ENCODE data around the gene GSTT2B.
"Not testable (repeated sequence)": the region's sequence is repeated elsewhere in the genome, so short reads cannot be mapped to it uniquely, and the experiment has no call there.

The GSTT2B gene

DNA sequence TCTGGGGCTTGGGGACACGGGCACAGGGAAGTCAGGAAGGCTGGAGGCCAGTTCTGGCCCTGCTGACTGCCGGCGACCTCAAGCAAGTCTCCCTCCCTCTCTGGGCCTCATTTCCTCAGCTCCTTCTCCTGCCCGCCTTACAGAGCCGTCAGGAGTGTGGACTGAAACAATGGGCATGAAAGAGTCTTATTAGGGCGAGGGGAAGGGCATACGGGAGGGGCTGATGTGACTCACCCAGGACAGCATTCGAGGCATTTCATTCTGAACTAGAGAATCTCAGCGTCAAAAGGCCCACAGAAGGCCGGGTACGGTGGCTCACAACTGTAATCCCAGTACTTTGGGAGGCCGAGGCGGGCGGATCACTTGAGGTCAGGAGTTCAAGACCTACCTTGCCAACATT is 20.8 kb downstream of the GSTT2B start:
- not testable (repeated sequence) for DNase-seq (ENCODE audit: low read depth)

DNA sequence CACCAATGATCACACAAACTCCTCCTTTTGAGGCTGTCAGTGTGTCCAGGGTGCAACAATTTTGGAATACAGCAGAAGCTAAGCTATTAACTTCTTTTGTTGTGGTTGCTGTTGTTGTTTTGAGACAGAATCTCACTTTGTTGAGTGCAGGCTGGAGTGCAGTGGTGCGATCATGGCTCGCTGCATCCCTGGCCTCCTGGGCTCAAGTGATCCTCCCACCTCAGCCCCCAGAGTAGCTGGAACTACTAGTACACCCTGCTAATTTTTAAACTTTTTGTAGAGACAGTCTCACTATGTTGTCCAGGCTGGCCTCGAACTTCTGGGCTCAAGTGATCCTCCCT is 22.0 kb downstream of the GSTT2B start:
- no peak for DNase-seq (ENCODE audit: low read depth)

DNA sequence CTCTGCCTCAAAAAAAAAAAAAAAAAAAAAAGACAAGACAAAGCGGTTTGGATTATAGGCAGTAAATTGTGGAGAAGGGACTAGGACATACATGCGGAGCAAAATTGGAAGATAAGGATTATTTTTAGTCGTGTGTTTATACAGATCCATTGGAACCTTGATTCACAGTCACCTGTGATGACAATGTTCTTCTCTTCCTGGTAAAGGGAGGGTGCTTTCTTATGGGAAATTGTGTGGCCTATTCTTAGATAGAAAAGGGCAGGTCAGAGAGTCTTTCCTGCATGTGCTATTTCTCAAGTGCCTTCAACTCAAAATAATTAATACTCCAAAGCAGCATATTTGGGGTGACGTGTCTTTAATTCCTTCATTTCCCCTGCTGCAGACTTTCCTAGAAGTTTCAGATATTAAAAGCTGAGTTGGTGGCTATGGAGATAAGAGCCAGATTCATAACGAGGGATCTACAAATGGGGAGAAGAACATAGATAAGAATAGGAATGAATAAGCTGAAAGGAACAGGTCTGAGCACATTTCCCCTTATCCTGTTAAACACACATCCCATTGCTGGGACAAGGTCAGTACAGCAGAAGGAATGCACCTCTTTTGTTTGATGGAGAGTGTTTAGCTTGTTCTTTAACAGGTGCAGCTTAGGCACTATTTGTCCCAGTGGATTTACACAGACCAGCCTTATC is 22.5 kb downstream of the GSTT2B start:
- DNase-seq (ENCODE audit: low read depth), result no peak

DNA sequence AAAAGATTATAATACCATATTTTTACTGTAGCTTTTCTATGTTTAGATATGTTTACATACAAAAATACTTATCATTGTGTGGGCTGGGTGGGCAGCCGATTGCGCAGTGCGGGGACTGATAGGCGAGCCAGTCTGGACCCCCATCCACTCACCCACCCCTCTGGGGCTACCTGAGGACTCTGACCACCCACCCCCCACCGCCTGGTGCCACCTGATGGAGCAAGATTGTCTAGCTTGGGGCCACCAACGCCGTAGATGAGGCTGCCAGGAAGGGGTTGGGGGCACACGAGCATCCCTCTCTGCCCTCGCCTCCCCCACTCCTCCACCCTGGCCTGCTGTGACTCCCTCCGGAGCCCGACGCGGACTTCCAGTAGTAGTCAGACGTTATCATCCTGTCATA is 34.4 kb downstream of the GSTT2B start:
- no peak for DNase-seq (ENCODE audit: low read depth)

DNA sequence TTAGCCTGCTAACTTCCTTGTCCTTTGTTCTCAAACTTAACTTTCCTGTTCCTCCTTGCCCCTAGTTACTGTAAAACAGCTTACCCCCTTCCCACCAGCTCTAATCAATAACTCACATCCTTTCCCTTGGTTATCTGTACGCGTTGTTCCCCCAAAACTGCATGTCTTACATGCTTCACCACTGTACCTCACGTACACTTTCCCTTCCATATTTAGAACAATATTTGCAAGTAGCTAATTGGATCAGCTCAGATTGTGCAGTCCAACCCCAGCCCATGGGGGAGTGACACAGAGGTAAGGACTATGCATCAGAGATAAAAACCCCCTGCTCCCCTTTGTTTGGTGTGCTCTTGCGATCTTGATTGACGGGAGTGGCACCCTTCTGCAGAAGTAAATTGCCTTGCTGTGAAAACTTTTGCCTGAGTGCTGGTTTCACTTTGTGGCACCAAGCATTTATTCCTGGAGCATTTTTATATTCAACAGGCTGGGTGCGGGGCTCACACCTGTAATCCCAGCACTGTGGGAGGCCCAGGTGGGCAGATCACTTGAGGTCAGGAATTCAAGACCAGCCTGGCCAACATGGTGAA is 35.9 kb downstream of the GSTT2B start:
- no peak for DNase-seq (ENCODE audit: low read depth)

DNA sequence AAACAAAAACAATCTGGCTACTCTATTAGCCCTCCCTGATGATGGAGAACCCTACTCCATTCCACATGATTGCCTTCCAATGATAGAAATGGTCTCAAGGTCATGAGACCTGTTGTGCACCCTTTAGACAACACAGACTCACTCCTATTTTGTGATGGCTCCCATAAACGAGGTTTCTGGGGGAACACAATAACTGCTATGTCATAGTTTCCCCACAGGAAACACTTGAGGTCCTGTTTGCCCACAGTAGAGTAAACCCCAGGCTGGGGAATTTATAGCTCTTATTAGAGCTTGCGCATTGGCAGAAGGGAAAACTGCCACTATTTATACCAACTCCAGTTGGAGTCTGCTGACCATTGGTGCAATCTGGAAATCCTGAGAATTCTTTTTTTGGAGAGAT is 38.1 kb downstream of the GSTT2B start:
- no peak for DNase-seq (ENCODE audit: low read depth)

DNA sequence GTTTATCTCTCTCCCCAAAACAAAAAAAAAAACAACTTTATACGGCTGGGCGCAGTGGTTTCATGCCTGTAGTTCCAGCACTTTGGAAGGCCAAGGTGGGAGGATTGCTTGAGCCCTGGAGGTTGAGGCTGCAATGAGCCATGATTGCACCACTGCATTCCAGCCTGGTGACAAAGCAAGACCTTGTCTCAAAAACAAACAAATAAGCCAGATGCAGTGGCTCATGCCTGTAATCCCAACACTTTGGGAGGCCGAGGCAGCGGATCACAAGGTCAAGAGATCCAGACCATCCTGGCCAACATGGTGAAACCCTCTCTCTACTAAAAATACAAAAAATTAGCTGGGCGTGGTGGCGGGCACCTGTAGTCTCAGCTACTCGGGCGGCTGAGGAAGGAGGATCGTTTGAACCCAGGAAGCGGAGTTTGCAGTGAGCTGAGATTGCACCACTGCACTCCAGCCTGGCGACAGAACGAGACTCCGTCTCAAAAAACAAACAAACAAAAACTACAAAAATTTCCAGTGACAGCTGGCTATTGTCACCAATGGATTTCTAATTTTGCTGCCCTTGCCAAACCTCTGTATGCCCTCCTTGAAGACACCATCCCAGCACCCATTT is 39.3 kb downstream of the GSTT2B start:
- peak; percentile 39 for DNase-seq (ENCODE audit: low read depth)

DNA sequence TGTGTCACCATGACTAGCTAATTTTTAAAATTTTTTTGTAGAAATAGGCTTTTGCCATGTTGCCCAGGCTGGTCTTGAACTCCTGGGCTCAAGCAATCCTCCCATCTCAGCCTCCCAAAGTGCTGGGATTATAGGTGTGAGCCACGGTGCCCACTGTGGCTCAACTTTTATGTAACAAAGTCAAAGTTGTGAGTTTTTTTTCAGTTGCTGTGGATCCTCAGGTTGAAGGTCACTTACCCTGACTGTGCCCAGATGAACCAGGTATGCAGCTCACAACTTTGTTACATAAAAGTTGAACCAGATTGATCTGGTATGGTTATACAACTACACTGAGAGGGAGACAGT is 40.8 kb downstream of the GSTT2B start:
- not testable (repeated sequence) for DNase-seq (ENCODE audit: low read depth)

DNA sequence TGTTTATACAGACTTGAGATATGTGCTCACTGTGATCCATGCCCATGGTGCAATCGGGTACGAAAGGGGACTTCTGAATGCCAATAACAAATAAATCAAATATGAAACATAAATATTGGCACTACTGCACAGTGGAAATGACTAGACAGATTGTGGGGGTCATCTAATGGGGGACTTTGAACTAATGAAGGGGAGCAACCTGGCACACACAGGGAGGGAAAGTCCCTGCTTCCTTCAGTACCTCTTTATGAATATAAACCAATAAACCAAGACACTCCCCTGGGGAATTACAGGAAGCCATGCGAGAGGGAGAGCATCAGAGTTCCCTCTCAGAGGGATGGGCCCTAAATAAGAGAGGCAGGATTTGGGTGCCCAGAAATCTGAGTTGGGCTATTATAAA is 45.7 kb downstream of the GSTT2B start:
- no peak for DNase-seq (ENCODE audit: low read depth)

DNA sequence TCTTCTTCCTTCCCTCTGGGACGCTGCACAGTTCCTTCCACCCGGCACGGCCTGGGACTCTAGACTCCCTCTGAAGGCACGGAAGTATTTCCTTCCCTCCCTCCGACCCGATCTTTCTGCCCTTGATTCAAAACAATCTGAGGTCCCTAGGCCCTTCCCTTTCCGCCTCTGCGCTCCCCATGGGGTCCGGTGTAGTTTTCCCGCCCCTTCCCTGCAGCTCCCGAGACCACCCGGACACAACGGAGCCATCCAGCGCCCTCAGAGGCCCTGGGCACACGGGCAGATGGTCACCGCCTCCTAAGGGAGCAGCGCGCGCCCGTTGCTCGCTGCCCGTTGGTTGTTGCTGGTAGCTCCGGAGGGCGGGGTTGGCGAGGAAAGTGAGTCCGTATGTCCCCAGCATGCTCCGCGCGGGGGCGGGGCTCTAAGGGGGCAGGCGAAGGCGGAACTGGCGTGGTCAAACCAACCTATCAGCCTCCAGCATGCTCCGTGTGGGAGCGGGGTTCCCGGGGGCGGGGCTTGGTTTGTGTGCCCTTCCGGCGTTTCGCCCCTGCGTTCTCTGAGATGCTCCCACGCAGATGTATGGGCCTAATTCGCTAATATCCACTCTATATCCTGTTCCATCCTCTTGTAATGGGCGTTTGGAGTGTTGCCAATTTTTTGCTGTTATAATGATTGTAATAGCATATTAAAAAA is 47.2 kb downstream of the GSTT2B start:
- peak; percentile 99 for DNase-seq (ENCODE audit: low read depth)

DNA sequence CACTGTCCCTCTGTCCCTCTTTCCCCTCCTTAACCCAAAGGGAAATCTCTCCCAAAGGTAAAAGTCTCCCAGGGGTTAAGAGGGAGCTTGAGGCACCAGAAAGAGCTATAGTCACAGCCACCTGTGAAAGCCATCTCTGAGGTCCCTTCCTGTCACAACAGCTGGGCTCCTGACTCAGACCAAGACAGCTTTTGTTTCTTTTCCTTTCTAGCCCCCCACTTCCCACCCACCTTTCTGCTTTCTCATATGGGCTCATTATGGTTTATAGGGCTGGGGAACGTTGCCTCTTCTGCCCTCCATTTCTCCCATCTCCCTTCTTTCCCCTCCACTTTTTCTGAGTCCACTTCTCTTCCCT is 47.7 kb downstream of the GSTT2B start:
- DNase-seq (ENCODE audit: low read depth), result no peak

DNA sequence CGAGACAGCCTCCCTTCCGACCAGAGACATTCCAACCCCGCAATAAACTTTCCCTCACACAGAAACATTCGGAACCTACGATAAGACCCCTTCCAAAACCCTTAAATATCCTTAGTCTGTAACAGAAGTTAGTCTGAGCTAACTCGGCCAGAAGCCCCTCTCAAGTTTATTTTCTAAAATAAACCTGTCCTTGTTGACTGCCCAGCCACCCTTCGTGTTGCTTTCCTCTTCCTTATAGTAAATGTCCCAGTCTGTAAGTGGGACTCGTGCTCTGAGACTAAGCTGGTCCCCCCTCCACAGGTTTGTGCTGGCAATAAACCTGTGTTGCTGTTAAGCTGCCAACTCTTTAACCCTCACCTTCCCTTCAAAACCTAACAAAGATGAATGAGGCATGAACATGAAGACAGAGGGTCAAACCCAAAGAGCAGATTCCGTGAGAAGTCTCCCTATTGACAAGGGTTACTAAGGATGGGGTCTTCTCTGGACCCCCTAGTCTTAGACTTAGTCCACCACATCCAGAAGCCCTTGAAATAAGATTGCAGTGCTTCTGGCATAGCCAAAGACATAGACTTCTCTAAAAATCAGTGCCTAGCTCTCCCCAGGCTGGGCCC is 48.6 kb downstream of the GSTT2B start:
- no peak for DNase-seq (ENCODE audit: low read depth)

DNA sequence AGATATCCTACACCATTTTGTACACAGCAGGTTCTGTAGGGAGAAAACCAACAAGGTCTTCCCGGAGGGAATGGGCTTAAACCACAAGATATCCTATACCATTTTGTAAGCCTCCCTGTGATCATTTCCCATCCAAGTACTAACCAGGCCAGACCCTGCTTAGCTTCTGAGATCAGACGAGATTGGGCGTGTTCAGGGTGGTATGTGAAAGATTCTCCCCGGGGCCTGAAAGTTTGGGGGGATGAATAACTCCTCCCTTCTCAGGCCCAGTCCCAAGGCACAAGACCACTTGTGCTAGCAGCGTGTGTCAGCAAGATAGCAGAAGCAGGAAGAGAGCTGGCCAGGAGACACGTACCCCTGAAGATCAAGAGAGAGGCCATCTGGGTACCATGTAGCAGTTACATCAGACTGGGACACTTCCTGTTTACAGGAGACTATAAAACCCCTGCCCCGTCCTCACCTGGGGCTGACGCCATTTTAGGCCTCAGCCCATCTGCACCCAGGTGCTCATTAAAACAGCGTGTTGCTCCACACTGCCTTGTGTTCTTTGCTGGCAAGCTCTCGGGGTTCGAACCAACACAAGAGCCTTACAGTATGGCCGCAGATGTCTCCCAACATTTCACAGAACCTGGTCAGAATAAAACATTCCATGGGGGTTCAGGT is 49.5 kb downstream of the GSTT2B start:
- DNase-seq (ENCODE audit: low read depth), result no peak

DNA sequence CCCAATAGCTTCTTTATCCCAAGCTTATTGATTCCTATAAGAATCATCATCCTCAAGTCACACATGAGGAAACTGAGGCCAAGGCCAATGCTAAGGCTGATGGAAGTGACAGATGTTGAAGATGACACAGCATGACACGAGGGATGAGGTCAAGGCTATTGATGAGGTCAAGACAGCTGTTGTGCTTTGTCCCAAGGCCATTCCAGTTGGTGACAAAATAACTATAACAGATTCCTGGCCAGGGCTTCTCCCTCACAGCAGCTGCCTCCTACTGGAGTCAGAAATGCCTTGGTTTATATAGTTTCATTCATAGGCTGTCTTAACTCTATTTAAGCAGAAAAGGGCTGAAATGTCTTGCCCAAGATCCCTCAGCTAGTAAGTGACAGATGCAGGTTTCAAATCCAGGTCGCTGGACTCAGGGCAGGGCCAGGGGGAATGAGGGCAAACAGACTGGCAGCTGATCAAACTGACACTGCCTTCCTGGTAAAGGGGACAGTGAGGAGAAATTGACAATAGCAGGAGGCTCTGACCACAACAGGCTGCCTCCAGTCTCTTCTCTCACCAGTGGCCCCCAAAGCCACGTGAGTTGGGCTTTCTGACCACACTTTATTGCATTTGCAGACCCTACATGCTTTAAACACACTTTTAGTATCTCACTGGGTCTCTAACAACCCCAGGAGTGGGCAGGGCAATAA is 50.4 kb downstream of the GSTT2B start:
- no peak for DNase-seq (ENCODE audit: low read depth)

DNA sequence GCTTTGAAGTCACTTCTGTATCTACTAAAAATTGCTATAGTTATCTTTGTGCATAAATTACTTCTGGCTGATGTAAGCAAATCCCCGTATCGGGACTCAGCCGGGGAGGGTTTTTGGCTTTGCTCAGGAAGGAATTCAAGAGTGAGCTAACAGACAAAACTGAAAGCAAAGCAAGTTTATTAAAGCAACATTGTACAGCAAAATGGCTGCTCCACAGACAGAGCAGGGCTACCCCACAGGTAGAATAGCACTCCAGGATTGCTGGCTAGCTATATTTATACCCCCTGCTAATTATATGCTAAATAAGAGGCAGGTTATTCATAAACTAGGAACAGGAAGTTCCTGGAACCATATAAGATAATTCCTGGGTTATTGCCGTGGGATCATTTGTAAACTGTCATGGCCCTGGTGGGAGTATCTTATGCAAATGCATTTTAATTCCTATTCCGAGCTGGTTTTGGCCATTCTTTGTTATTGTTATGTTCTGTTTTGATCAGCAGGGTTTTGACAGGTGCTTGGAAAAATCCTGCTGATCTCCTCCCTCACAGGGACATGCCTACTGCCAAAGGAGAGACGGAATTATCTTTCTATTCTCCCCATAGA is 51.6 kb downstream of the GSTT2B start:
- DNase-seq (ENCODE audit: low read depth), result no peak

DNA sequence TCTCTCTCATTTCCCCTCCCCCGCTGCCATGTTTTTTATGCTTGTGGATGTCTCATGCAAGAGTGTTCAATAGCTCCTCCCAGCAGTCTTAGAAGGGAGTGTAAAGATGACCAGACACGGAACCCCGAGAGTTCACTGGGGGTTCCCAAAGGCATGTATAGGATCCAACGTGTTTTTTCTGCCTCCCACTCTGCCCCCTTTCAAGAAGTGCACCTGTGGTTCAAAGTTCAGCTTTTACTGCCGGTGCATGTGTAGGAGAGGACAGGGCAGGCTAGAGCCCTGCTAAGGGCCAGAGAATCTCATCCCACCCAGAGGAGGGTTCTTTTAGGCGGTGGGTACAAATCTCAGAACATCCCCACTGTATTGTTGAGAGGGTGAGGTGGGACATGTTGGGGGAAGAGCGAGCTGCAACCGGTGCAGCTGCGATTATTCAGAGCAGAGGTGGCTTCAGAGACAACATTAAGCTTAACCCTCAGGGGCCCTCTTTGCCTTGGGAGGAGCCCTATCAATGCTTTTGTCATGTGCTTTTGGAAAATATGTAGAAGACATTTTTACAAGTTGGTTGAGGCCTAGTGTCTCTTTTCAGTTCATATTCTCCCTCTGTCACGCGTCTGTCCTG is 52.3 kb downstream of the GSTT2B start:
- DNase-seq (ENCODE audit: low read depth), result no peak

DNA sequence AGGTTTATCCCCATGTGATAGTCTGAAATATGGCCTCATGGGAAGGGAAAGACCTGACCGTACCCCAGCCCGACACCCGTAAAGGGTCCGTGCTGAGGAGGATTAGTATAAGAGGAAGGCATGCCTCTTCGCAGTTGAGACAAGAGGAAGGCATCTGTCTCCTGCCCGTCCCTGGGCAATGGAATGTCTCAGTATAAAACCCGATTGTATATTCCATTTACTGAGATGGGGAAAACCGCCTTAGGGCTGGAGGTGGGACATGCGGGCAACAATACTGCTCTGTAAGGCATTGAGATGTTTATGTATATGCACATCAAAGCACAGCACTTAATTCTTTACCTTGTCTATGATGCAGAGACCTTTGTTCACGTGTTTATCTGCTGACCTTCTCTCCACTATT is 53.6 kb downstream of the GSTT2B start:
- DNase-seq (ENCODE audit: low read depth), result not testable (repeated sequence)
